Right ventricle myocardium superior (tissue), 1 donor: ENCODE data around the gene SCAP. TPM values are rescaled to one million over a fixed set of nuclear protein-coding genes. Genes with fewer than 3 reads are reported as not detected.
"Not testable (repeated sequence)": the region's sequence is repeated elsewhere in the genome, so short reads cannot be mapped to it uniquely, and the experiment has no call there.

Experiments
- ATAC-seq: fragments of 200-7000 bp; cut with Tn5 transposase; one replicate; pipeline ENCODE4 v1.9.1; 2020; ENCODE audit warnings: mild to moderate bottlenecking; ENCODE audit not compliant: poor library complexity
- DNase-seq: peaks from one replicate; pipeline ENCODE4 v3.0.0-alpha.2; 2020
- intact Hi-C: fragments of 100-400 bp; cut with DNase I; formaldehyde crosslinking; loops from one replicate; pipeline ENCODE4 v1.11.2; 2022
- total RNA-seq: library from RNA; stranded (reverse); fragmentation: NEBNext Ultra II Directional; extraction: Animal tissue kit (Norgen Biotek cat#: 25700); gene quantifications from one replicate; pipeline ENCODE4 v1.2.1, GENCODE V29; 2021
- donor health status: DM: no; HTN: yes; CAD: no; lungs with severe emphysema.

Gene SCAP
- total RNA-seq, 1 donor from 2014 or later, result 39.7 TPM

GRCh38 chr3:47384425-47384824 lies 91.3 kb downstream of the SCAP start:
- intact Hi-C loops, result no loop called here
- ATAC-seq, result no peak
- DNase-seq, result no peak

GRCh38 chr3:47381317-47382157 lies 94.2 kb downstream of the SCAP start:
- intact Hi-C loops, result no loop called here
- peak; percentile 84 for ATAC-seq
- DNase-seq, result peak; percentile 91

DNA sequence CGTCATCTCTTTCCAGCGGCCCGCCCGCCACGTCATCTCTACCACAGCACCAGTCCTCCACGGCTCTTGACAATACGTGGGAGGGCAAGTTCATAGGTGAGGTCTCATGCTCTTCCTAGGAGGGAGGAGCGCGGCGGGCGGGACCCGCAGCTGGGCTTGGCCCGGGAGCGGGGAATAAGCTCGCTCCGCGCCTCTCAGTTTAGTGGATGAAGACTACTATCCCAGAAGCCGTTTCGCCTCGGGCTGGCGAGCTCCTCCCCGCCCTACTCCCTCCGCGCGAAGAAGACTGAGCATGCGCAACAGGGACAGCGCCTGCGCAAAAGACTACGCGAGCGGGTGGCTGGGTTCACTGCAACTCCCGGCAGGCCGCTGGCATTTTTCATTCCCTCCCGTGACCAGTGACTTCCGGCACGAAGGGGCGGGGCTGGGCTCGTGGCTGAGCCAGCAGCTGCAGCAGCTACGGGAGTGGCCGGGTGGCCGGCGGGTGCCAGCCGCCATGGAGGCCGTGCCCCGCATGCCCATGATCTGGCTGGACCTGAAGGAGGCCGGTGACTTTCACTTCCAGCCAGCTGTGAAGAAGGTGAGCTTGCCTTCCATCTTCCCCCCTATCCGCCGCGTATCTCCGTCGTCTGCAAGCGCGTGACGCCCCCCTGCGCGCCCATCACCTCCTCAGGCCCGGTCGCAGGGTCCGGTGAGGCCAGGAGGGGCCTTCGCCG lies 95.0 kb downstream of the SCAP start, which contains the start of gene PTPN23:
Gene PTPN23, plus strand, starts transcription at position 421 of the 716 bp plus-strand sequence. Its CDS starts 76 bp downstream, at position 497.
- ATAC-seq (peak; percentile 96), DNase-seq (peak; percentile 99)
- intact Hi-C loops, result no loop called here

- intact Hi-C loops, result no loop called here
- DNase-seq, result peak; percentile 43
- ATAC-seq, result no peak
Observed at GRCh38 chr3:47380026-47380600, 95.6 kb downstream of the SCAP start.

DNA sequence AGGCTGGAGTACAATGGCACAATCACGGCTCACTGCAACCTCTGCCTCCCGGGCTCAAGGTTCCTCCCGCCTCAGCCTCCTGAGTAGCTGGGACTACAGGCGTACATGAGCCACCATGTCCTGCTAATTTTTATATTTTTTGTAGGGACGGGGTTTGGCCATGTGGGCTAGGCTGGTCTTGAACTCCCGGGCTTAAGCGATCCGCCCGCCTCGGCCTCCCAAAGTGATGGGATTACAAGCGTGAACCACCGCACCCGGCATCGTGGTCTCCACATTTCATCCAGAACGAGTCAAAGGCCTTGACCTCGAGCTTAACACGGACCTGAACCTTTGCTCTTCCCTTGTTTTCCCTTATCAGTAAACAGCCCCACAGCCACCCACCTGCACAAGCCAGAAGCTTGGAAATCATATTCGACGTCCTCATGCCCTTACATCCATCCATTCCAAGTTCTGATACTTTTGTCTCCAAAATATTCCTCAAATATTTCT lies 96.3 kb downstream of the SCAP start:
- DNase-seq (no peak), ATAC-seq (no peak)
- intact Hi-C loops, result no loop called here

GRCh38 chr3:47378869-47379268 lies 96.9 kb downstream of the SCAP start:
- intact Hi-C loops, result no loop called here
- no peak for ATAC-seq
- DNase-seq, result no peak

DNA sequence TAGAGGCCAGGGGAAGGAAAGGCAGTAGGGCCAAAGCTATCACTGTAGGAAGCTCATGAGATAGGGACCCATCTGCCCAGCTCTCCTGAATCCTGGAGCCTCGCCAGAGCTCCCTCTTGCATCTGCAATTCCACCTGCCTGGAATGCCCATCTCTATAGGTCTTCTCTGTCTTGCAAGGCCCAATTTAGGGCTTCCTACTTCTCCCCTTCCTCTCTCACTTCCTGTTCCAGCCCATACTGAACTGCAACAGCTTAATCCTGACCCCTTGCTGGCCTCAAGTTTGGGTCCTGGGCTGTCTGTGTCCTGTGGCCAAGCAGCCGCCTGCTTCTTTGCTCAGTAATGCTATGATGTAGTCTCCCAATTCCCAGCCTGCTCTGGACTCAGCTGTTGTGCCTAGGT lies 98.6 kb downstream of the SCAP start:
- intact Hi-C loops, result no loop called here
- ATAC-seq (no peak), DNase-seq (no peak)

DNA sequence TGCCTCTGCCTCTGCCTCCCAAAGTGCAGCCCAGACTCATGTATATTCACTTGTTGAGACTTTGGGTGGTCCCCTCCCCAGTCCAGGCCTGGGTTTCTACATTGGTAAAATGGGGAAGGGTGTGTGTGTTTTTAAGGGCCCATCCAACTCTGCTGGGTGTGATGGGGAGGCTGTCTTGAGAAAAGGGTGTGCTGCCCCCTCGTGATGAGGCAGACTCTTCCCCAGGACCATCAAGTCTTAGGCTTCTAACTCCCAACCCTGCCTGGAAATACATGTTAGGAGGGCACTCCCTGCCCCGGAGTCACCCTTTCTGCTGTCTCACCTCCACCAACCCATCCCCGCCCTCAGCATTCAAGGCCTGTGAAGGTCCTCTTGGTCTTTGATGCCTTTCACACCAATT lies 99.3 kb downstream of the SCAP start:
- no peak for DNase-seq
- intact Hi-C loops, result no loop called here
- ATAC-seq, result no peak

- DNase-seq, result no peak
- no peak for ATAC-seq
- intact Hi-C loops, result no loop called here
Observed at GRCh38 chr3:47374587-47374986, 101.2 kb downstream of the SCAP start.

GRCh38 chr3:47370887-47371697 lies 104.6 kb downstream of the SCAP start:
- intact Hi-C loops, result no loop called here
- peak; percentile 38 for ATAC-seq
- peak; percentile 49 for DNase-seq

DNA sequence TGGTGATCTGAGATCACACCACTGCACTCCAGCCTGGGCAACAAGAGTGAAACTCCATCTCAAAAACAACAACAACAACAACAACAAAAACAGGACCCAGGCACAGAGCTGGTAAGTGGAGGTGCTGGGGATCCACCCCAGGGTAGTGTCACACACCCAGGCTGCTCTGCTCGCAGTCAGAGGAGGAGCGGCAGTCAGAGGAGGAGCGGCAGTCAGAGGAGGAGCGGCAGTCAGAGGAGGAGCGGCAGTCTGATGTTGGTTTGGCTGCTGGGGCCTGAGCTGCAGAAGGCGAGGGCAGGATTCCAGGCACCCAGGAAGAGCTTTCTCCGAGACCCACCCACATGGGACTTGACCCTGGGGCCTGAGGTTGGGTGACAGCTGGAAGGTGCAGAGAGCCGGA lies 105.7 kb downstream of the SCAP start:
- intact Hi-C loops, DNase-seq, ATAC-seq: not testable (repeated sequence)

DNA sequence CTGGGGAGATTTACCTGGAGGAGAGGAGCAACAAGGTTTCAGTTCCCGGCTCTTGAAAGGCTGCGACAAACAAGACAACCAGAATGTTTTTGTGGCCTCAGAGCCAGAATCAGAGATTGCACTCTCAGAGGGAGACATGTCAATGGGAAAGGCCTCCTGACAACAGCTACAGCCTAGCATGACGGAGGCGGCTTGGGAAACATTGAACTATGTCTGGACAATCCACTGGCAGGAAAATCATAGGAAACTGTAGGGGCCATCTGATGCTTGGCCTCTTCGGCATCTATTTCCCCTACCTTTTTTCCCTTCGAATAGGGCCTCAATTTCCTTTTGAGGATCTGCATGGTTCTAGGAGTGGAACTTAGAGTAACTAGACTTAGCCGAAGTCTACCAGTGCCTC lies 108.1 kb downstream of the SCAP start:
- ATAC-seq (no peak), DNase-seq (no peak)
- intact Hi-C loops, result no loop called here

- DNase-seq (no peak), ATAC-seq (no peak)
- intact Hi-C loops, result no loop called here
Observed at GRCh38 chr3:47366833-47367232, 108.9 kb downstream of the SCAP start.

GRCh38 chr3:47365213-47366153 lies 110.3 kb downstream of the SCAP start:
- ATAC-seq, result no peak
- intact Hi-C loops, result no loop called here

More at GRCh38 chr3:47365213-47366153, 110.3 kb downstream of the SCAP start:
- DNase-seq, result no peak
